GM21367 (cell line): ENCODE data around the gene CXCL6.

ENCODE experiments used
- ATAC-seq: cut with Tn5 transposase; IDR thresholded peaks from one replicate; pipeline ENCODE4 v1.9.1; 2021; ENCODE audit not compliant: unreplicated experiment

Gene CXCL6

DNA sequence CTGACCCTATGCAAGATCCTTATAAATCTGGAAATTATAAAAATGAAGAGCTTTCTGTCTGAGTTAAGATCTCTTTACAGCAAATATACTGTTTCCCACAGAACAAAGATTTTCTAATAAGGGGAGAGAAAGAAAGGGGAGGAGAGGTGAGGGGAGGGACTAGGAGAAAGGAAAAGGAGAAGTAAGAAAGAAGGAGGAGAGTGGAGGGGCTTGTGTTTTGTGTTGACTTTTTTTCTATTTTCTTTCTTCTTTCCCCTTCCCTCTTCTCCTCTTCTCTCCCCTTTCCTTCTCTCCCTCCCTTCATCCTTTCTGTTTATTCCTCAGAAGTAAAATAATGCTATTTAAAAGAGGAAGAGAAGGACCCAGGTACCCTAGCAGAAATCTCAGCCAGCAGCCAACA lies 6.2 kb downstream of the CXCL6 start:
- no peak for ATAC-seq

DNA sequence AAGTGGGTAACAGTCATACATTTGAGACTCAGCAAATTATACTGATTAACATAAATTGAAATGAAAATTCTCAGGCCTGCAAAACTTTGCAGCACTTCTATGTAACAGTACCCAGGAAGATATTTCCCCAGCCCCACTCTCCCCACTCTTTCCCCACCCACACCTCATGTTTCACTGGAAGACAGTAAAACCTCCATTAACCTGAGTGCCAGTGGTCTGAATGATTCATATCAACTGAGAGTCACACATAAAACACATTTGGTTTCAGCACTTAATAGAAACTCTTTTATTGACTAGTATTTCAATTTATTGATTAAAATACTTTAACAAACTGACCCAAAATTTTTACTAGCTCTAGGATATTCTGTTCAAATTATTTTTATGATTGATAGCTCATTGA lies 6.9 kb downstream of the CXCL6 start:
- ATAC-seq = no peak

DNA sequence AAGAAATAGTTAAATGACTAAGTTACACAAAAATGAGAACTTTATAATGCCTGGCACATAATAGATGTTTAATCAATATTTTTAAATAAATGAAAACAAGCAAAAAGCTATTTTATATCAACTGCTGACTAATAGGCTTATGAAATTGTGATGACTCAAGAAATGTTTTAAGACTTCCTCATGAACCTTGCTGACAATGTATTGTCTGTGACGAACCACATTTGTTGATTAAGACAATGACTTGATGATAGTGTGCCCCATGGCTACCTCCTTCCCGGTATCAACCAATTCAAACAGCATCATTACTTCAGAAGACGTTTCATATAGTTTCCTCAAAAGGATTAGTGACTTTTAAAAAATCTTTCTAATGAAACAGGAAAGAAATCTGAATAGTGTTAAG lies 7.9 kb downstream of the CXCL6 start:
- ATAC-seq = no peak

DNA sequence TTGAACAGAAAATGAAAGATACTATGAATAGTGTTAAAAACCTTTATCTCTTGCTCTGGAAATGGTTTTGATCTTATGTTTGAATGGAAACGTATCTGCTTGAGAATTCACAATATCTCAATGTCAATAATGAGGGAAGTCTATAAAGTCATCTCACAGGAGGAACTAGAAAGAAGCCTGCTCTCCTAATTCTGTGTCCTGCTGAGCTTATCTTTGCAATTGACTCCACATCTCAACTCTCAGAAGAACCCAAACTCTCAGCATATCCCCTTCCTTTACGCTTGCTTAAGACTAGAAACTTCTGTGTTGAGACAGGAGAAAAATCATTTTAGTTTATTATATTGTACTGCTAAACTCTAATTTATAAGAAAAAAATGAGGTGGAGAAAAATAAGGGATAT lies 8.3 kb downstream of the CXCL6 start:
- no peak for ATAC-seq

DNA sequence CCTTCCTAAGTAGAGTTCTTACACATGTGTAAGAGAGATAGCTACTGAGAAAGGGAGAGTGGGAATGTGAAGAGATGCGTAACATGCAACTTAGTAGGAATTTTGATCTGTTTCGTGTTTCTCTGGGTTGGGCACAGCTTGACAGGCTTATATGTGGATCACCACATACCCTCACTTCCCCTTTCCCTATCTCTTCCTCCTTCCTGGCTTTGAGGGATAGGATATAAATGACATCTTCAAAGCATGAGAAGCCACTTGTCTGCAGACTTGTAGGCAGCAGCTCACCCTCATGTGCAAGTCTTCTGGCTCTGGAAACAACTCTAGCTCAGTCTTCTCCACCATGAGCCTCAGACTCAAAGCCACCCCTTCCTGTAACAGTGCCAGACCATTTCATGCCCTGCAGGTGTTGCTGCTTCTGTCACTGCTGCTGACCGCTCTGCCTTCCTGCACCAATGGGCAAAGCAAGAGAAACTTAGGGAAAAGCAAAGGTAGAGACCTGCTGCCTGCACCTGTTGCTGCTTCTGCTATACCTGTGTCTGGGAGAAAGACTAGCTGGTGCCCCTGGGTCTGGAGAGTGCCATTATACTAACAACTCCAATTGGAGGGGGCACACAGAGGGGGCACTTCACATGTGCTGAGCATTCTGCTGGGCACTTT lies 11.2 kb downstream of the CXCL6 start:
- no peak for ATAC-seq

DNA sequence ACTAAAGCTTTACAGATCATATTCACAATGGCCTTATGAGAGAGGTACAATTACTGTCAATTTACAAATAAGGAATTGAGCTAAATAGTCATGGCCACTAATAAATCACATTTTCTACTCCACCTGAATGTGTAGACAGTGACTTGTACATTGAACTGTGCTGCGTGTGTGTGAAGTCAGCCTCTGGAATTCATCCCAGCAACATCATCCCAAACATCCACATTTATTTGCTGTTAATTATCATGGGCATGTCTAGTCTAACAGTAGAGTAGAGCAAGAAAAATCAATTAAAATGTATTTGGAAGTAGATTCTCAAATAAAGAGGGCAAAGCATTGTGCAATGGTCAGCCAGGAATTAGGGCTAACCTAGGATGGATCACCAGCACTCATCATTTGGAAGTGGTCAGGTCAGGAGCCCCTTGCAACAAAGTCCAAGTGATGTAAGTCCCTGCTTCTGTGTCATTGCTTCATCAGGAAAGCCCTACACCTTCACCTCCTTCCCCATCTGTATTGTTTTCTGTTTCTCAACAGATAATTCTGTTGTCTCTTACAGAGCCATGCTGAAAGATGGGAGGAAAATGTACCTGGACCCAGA lies 11.8 kb downstream of the CXCL6 start:
- ATAC-seq = no peak

DNA sequence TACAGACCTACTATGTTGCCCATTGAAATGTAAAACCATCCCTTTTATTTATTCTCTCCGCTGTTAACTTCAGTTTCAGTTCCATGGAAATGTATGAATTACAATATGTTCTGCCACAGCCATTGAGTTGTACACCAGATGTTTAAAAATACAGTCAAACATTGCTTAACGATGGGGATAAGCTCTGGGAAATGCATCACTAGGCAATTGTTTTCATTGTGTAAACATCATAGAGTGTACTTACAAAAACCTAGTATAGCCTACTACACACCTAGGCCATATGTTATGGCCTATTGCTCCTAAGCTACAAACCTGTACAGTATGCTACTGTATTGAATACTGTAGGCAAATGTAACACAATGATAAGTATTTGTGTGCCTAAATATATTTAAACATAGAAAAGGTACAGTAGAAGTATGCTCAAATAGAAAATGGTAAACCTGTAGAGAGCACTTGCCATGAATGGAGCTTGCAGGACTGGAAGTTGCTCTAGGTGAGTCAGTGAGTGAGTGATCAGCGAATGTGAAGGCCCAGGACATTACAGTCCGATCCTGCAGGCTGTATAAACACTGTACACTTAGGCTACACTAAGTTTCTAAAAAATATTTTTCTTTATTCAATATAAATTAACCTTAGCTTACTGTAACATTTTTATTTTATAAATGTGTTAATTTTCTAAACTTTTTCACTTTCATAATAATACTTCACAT lies 13.9 kb downstream of the CXCL6 start:
- no peak for ATAC-seq

DNA sequence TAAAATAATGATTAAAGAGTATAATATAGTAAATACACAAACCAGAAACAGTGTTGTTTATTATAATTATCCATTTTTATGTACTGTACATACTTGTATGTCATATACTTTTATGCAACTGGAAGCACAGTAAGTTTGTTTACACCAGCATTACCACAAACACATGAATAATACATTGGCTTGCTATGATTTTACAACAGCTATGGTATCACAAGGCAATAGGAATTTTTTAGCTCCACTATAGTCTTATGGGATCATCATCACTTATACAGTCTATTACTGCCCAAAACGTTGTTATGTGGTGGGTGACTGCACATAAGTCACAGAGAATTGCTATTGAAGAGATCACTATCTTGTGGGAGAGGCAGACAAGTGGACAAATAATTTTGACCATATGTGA lies 14.8 kb downstream of the CXCL6 start:
- ATAC-seq = no peak

DNA sequence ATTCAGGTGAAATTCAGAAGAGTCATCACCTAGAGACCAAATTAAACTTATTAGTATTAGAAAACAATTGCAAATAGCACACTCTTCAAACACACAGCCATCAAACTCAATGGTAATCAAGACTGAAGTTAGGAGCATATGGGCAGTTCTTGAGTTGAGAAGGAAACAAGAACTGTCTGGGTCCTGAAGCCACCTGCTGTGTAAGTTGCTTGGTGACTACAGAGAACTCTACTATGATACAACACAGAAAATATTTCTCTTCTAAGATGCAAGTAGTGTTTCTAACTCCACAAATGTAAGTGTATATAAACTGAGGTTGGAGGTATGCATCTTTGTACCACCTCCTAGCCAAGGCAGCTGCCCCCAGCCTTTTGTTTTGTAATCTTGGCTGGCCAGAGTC lies 16.3 kb downstream of the CXCL6 start:
- ATAC-seq = no peak

DNA sequence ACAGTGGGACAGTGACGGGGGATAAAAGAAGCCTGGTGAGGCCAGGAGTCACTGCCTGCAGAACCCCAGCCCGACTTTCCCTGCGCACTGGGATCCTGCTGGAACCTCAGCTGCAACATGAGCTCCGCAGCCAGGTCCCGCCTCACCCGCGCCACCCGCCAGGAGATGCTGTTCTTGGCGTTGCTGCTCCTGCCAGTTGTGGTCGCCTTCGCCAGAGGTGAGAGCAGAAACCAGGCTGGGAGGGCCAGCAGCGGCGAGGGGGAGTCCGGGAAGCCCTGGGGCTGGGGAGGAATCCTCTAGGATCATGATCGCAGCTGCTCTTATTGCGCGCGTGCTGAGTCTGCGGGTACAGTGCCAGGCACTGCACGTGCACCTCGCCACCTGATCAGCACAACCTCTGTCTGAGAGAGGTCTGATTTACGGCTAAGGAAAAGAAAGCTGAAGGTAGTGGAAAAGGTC lies 16.8 kb downstream of the CXCL6 start, which contains the start of gene PF4V1:
PF4V1 (plus strand) TSS at position 51 of the 459 bp plus-strand sequence; CDS start at position 118, 67 bp downstream.
- ATAC-seq = no peak

DNA sequence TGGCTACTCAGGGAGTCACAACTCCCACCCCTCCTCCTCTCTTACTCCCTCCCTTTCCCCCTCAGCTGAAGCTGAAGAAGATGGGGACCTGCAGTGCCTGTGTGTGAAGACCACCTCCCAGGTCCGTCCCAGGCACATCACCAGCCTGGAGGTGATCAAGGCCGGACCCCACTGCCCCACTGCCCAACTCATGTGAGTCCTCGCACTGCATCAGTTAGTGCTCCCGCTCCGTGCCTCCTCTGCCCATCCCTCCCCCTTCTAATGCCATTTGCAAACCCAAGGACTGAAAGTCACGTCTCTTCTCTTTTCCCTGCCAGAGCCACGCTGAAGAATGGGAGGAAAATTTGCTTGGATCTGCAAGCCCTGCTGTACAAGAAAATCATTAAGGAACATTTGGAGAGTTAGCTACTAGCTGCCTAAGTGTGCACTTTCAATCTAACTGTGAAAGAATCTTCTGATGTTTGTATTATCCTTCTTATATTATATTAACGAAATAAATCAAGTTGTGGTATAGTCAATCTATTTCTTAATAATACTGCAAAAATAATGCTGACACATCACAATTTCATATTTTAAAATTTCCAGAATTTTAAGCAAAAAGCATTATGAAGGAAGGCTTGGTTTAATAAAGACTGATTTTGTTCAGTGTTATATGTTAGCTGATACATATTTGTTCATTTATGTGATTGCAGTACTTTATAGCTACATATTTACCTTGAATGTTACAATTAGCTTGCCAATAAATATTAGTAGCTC lies 17.4 kb downstream of the CXCL6 start:
- no peak for ATAC-seq

DNA sequence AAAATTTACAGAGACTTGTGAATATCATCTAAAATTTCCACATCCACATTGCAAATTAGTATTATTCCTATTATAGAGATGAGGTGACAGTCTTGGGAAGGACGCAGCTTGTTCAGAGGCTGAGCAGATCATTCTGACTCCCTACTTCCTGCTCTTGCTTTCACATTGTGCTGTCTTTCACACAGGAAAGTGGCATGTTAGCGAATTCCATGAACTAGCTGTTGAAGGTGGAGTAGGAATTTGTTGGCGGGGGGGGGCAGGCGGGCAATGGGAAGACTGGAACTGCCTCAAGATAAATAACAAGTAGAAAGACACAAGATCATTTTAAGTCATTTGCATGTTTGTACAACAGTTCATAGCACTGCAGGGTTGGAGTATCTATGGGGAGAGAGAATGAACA lies 18.9 kb downstream of the CXCL6 start:
- no peak for ATAC-seq

DNA sequence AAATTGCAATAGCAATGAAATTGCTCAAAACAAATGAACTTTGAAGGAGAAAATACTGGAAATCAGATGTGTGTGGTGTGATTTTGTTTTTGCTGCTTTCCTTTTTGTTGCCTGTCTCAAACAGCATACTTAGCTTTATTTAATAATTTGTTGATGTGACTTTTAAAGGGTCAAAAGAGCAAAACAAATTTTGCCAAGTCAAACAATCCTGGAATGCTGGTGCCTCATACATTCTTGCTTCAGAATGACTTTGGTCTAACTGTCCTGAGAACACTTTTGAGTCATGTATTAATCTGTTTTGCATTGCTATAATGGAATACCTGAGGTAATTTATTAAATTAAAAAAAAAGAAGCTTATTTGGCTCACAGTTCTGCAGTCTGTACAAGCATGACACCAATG lies 20.0 kb downstream of the CXCL6 start:
- ATAC-seq = no peak

DNA sequence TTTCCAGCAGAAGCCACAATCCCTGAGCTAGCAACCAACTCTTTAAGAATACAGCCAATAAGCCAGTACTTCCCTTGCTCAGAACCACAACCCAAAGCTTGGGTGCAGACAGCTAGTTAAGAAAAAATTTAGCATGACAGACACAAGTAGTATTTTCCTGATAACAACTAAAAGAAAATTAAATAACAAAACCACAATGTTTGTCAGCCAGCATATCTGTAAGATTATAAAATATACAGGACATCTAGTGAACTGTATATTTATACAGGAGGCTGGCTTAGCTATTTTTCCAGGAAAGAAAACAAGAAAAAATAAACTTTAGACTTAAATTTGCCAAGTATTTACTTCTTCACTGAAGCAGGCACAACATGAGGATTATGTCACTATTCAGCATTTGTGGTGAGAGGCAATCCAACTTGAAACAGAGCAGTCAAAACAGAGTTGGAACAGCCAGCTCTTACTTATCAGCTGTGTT lies 23.2 kb downstream of the CXCL6 start:
- no peak for ATAC-seq

DNA sequence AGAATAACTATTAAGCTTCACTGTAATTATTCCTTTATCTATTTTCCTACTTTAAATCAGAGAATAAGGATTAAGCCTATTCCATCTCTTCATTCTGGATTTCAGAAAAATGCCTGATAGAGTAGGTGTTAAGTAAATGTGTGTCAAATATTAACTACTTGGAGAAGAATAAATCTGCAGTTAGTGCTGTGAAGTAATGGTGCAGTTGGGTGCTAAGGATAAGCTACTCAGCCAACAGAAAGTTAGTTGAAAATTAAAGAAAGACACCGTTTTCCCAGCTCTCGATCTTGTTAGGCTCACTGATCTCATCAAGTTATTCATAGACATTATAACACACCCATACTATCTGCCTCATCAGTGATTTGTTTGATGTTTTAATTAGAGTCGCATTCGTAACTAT lies 23.7 kb downstream of the CXCL6 start:
- ATAC-seq = no peak

DNA sequence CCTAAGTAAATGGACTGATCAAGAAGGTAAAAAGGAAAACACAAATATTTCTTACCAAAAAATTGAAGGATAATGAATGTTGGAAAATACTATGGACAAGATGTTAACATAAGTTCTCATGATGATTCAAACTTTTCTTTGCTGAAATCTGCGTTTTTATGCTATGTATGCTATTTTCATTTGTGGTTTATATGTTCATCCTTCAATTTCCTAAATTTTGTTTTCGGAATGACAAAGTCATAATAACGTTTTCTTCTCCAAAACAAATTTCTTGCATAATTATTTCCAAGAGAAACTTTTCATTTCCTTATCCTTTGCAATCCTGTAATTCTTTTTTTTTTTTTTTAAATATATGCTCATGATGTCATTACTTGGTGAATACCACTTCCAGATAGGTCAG lies 24.4 kb downstream of the CXCL6 start:
- no peak for ATAC-seq

DNA sequence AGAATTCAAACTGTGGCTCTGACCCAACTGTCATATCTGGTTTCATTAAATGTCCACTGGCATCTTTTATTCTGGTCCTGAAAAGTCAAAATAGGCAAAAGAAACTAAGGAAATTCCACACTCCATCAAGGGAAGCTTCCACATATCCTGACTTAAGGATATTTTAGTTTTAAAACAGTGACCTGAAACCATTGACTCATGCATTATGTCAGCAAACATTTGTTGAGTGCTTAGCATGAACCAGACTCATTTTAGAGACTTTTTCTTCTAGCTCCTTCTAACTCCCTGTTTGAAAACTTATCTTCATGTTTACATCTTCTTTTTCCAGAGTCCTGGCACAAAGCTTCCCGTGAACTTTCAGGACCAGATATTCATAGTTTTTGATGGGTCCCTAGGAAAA lies 25.8 kb downstream of the CXCL6 start:
- ATAC-seq = no peak

DNA sequence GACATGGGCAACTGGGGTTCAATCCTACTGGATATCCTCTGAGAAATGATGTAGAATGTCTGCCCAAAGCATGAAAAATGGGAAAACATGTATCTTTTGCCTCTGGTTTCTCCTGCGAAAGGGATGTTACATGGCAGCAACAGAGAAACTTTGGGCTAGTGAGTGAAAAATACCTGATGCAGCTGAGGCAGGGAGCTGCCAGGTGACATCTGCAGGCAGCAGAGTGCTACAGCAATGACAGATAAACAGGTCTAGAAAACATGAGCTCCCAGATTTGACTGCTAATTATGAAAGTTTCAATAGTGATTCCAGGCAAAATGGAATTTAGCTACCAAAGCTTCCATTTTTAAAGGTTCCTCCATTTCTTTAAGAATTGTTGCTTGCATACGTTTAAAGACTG lies 27.9 kb downstream of the CXCL6 start:
- ATAC-seq = no peak

DNA sequence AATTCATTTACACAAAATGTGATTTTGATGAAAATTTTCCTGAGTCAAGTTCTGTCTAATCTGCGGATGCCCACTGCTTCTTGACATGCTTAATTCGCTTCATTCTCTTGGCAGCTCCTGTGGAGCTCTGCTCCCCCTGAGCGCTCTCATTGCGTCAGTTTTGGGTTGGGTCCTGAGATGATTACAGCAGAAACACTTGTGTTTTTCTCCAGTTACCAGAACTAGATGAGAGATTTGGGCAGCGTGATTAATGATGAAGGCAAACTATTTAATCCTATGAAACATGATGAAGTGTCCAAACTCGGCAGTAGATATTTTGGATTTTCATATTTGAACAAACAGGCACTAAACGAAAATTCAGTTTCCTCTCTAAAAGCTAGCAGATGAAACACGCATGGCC lies 28.5 kb downstream of the CXCL6 start:
- ATAC-seq = no peak

DNA sequence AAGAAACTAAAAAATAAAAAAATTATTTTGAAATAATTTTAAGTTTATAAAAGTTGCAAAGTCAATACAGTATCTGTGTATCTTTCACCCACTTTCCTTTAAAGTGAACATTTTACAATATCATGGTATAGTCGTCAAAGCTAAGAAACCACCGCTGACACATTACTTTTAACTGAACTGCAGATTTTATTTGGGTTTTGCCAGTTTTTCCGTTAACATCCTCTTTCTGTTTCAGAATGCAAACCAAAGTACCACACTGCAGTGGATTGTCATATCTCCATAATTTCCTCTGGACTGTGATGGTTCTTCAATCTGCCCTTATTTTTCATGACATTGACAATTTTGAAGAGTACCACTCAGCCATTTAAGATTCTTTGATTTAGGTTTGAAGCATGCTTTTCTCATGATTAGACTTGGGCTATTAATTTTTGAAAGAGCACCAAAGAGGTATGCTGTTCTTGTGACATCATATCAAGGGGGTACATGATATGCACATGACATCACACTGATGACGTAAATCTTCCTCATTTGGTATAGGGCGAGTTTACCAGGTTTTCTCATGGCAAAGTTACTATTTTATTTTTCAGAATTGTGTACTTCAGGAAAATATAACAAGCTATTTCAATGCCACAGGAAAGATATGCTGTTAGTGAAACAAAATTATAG lies 29.1 kb downstream of the CXCL6 start:
- no peak for ATAC-seq

DNA sequence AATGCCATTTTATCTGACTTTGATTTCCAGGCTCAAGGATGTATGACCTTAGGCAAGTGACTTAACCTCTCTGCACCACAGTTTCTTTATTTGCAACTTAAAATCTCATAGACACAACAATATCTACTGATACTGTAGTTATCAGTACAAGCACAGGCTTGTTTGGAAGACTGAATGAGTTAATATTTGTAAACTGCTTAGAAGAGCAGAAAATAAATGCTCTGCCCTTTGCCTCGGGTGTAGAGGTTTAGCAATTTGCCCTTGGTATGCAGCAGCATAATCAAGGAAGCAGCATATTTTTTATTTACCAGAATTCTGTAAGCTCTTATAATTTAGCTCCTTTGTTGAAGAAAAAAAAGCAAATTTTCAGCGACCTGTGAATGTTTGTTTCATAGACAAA lies 29.8 kb downstream of the CXCL6 start:
- ATAC-seq = no peak
